ENCODE data around the gene ALDH1L2.

The ALDH1L2 gene

GRCh38 chr12:105084251-105085250, at the start of gene ALDH1L2:
Gene ALDH1L2, minus strand, starts transcription at chr12:105084458. Its CDS starts 22 bp downstream, at chr12:105084436.
- Histone ChIP-seq H3K4me3 (ENCODE audit: low read depth in 1 of 2, low read length in 2 of 2) (peak within 1 kb of the TSS; percentile 47 to 87), H3K36me3 (ENCODE audit: insufficient read depth, low read length) (no peaks in the 10 kb centered on the region), H3K9ac (ENCODE audit: low read length) (peak within 1 kb of the TSS; percentile 44), H3K27me3 (ENCODE audit: control insufficient read depth in 1 of 2, insufficient read depth in 2 of 2, low read length in 2 of 2) (no peaks in the 10 kb centered on the region), H3K4me1 (ENCODE audit: insufficient read depth, low read length) (peaks cover 6% of the 10 kb centered on the region), H3K9me3 (ENCODE audit: low read length) (no peaks in the 10 kb centered on the region), H3K27ac (ENCODE audit: low read depth, low read length) (peak within 1 kb of the TSS; percentile 63)

GRCh38 chr12:105120551-105120950, 36.3 kb upstream of the ALDH1L2 start:
- H3K4me3 ChIP-seq (ENCODE audit: low read depth in 1 of 2, low read length in 2 of 2), result no peak overlapping the region
- no peaks in the 10 kb centered on the region for H3K27me3 ChIP-seq (ENCODE audit: control insufficient read depth in 1 of 2, insufficient read depth in 2 of 2, low read length in 2 of 2)
- H3K4me1 ChIP-seq (ENCODE audit: insufficient read depth, low read length), result no peaks in the 10 kb centered on the region
- no peak overlapping the region for H3K9ac ChIP-seq (ENCODE audit: low read length)
- peaks cover 64% of the 10 kb centered on the region for H3K36me3 ChIP-seq (ENCODE audit: insufficient read depth, low read length)
- H3K9me3 ChIP-seq (ENCODE audit: low read length), result no peaks in the 10 kb centered on the region
- no peak overlapping the region for H3K27ac ChIP-seq (ENCODE audit: low read depth, low read length)

- Histone ChIP-seq H3K9ac (ENCODE audit: low read length) (no peak overlapping the region), H3K4me3 (ENCODE audit: low read depth in 1 of 2, low read length in 2 of 2) (no peak overlapping the region), H3K9me3 (ENCODE audit: low read length) (no peaks in the 10 kb centered on the region), H3K27me3 (ENCODE audit: control insufficient read depth in 1 of 2, insufficient read depth in 2 of 2, low read length in 2 of 2) (no peaks in the 10 kb centered on the region), H3K4me1 (ENCODE audit: insufficient read depth, low read length) (no peaks in the 10 kb centered on the region), H3K27ac (ENCODE audit: low read depth, low read length) (no peak overlapping the region), H3K36me3 (ENCODE audit: insufficient read depth, low read length) (peaks cover 40% of the 10 kb centered on the region)
Measured at GRCh38 chr12:105116969-105117368, 32.7 kb upstream of the ALDH1L2 start.

GRCh38 chr12:105113094-105113493, 28.8 kb upstream of the ALDH1L2 start:
- H3K4me1 ChIP-seq (ENCODE audit: insufficient read depth, low read length), result peaks cover 15% of the 10 kb centered on the region
- no peak overlapping the region for H3K27ac ChIP-seq (ENCODE audit: low read depth, low read length)
- no peak overlapping the region for H3K4me3 ChIP-seq (ENCODE audit: low read depth in 1 of 2, low read length in 2 of 2)
- peaks cover 20% of the 10 kb centered on the region for H3K36me3 ChIP-seq (ENCODE audit: insufficient read depth, low read length)
- H3K9ac ChIP-seq (ENCODE audit: low read length), result no peak overlapping the region
- H3K9me3 ChIP-seq (ENCODE audit: low read length), result no peaks in the 10 kb centered on the region
- no peaks in the 10 kb centered on the region for H3K27me3 ChIP-seq (ENCODE audit: control insufficient read depth in 1 of 2, insufficient read depth in 2 of 2, low read length in 2 of 2)

- H3K4me1 ChIP-seq (ENCODE audit: insufficient read depth, low read length), result peaks cover 22% of the 10 kb centered on the region
- H3K36me3 ChIP-seq (ENCODE audit: insufficient read depth, low read length), result peaks cover 3% of the 10 kb centered on the region
- H3K27ac ChIP-seq (ENCODE audit: low read depth, low read length), result no peak overlapping the region
- H3K27me3 ChIP-seq (ENCODE audit: control insufficient read depth in 1 of 2, insufficient read depth in 2 of 2, low read length in 2 of 2), result no peaks in the 10 kb centered on the region
- H3K4me3 ChIP-seq (ENCODE audit: low read depth in 1 of 2, low read length in 2 of 2), result no peak overlapping the region
- H3K9me3 ChIP-seq (ENCODE audit: low read length), result no peaks in the 10 kb centered on the region
- H3K9ac ChIP-seq (ENCODE audit: low read length), result no peak overlapping the region
Measured at GRCh38 chr12:105110851-105111250, 26.6 kb upstream of the ALDH1L2 start.

GRCh38 chr12:105109465-105110212, 25.4 kb upstream of the ALDH1L2 start:
- Histone ChIP-seq H3K9ac (ENCODE audit: low read length) (peak overlapping the region; percentile 1), H3K4me1 (ENCODE audit: insufficient read depth, low read length) (peaks cover 22% of the 10 kb centered on the region), H3K27me3 (ENCODE audit: control insufficient read depth in 1 of 2, insufficient read depth in 2 of 2, low read length in 2 of 2) (no peaks in the 10 kb centered on the region), H3K36me3 (ENCODE audit: insufficient read depth, low read length) (no peaks in the 10 kb centered on the region), H3K4me3 (ENCODE audit: low read depth in 1 of 2, low read length in 2 of 2) (peak overlapping the region in 1 of 2 donors; percentile 92), H3K9me3 (ENCODE audit: low read length) (no peaks in the 10 kb centered on the region), H3K27ac (ENCODE audit: low read depth, low read length) (no peak overlapping the region)

- H3K4me1 ChIP-seq (ENCODE audit: insufficient read depth, low read length), result peaks cover 22% of the 10 kb centered on the region
- H3K9ac ChIP-seq (ENCODE audit: low read length), result peak within 1 kb of the TSS; percentile 87
Measured at GRCh38 chr12:105107494-105108371, 23.5 kb upstream of the ALDH1L2 start, which contains the start of gene WASHC4. Gene WASHC4, plus strand, starts transcription at chr12:105107731. Its CDS starts 70 bp downstream, at chr12:105107801.

GRCh38 chr12:105107171-105107493, 22.9 kb upstream of the ALDH1L2 start:
- Histone ChIP-seq H3K27ac (ENCODE audit: low read depth, low read length) (peak overlapping the region; percentile 65), H3K27me3 (ENCODE audit: control insufficient read depth in 1 of 2, insufficient read depth in 2 of 2, low read length in 2 of 2) (no peaks in the 10 kb centered on the region), H3K9ac (ENCODE audit: low read length) (peak overlapping the region; percentile 80)

More at GRCh38 chr12:105107494-105108371, 23.5 kb upstream of the ALDH1L2 start, which contains the start of gene WASHC4:
- Histone ChIP-seq H3K27me3 (ENCODE audit: control insufficient read depth in 1 of 2, insufficient read depth in 2 of 2, low read length in 2 of 2) (no peaks in the 10 kb centered on the region), H3K36me3 (ENCODE audit: insufficient read depth, low read length) (no peaks in the 10 kb centered on the region), H3K4me3 (ENCODE audit: low read depth in 1 of 2, low read length in 2 of 2) (peak within 1 kb of the TSS; percentile 92 to 98), H3K27ac (ENCODE audit: low read depth, low read length) (peak within 1 kb of the TSS; percentile 97), H3K9me3 (ENCODE audit: low read length) (no peaks in the 10 kb centered on the region)

GRCh38 chr12:105106621-105107020, 22.4 kb upstream of the ALDH1L2 start:
- Histone ChIP-seq H3K4me1 (ENCODE audit: insufficient read depth, low read length) (peaks cover 22% of the 10 kb centered on the region), H3K36me3 (ENCODE audit: insufficient read depth, low read length) (no peaks in the 10 kb centered on the region), H3K27ac (ENCODE audit: low read depth, low read length) (peak overlapping the region; percentile 65), H3K9me3 (ENCODE audit: low read length) (no peaks in the 10 kb centered on the region), H3K27me3 (ENCODE audit: control insufficient read depth in 1 of 2, insufficient read depth in 2 of 2, low read length in 2 of 2) (no peaks in the 10 kb centered on the region), H3K9ac (ENCODE audit: low read length) (peak overlapping the region; percentile 80), H3K4me3 (ENCODE audit: low read depth in 1 of 2, low read length in 2 of 2) (peak overlapping the region; percentile 92 to 98)

More at GRCh38 chr12:105107171-105107493, 22.9 kb upstream of the ALDH1L2 start:
- H3K4me1 ChIP-seq (ENCODE audit: insufficient read depth, low read length), result peaks cover 22% of the 10 kb centered on the region
- H3K36me3 ChIP-seq (ENCODE audit: insufficient read depth, low read length), result no peaks in the 10 kb centered on the region
- H3K9me3 ChIP-seq (ENCODE audit: low read length), result no peaks in the 10 kb centered on the region
- H3K4me3 ChIP-seq (ENCODE audit: low read depth in 1 of 2, low read length in 2 of 2), result peak overlapping the region; percentile 92 to 98

GRCh38 chr12:105104762-105105161, 20.5 kb upstream of the ALDH1L2 start:
- Histone ChIP-seq H3K4me1 (ENCODE audit: insufficient read depth, low read length) (peaks cover 15% of the 10 kb centered on the region), H3K27ac (ENCODE audit: low read depth, low read length) (no peak overlapping the region), H3K4me3 (ENCODE audit: low read depth in 1 of 2, low read length in 2 of 2) (no peak overlapping the region), H3K9me3 (ENCODE audit: low read length) (no peaks in the 10 kb centered on the region), H3K27me3 (ENCODE audit: control insufficient read depth in 1 of 2, insufficient read depth in 2 of 2, low read length in 2 of 2) (no peaks in the 10 kb centered on the region), H3K9ac (ENCODE audit: low read length) (no peak overlapping the region), H3K36me3 (ENCODE audit: insufficient read depth, low read length) (no peaks in the 10 kb centered on the region)

All from muscle layer of colon (tissue), 2 donors.